GM12874 (cell line): ENCODE data around the gene CIDEB.

Experiments
- TF ChIP-seq, protein P1 (sequence below): IDR thresholded peaks from 2 replicates; pipeline ENCODE4 v1.5.1; 2011; ENCODE audit warnings: low read depth, mild to moderate bottlenecking, control low read depth, low read length, moderate library complexity; ENCODE audit not compliant: insufficient read depth

The CIDEB gene

DNA sequence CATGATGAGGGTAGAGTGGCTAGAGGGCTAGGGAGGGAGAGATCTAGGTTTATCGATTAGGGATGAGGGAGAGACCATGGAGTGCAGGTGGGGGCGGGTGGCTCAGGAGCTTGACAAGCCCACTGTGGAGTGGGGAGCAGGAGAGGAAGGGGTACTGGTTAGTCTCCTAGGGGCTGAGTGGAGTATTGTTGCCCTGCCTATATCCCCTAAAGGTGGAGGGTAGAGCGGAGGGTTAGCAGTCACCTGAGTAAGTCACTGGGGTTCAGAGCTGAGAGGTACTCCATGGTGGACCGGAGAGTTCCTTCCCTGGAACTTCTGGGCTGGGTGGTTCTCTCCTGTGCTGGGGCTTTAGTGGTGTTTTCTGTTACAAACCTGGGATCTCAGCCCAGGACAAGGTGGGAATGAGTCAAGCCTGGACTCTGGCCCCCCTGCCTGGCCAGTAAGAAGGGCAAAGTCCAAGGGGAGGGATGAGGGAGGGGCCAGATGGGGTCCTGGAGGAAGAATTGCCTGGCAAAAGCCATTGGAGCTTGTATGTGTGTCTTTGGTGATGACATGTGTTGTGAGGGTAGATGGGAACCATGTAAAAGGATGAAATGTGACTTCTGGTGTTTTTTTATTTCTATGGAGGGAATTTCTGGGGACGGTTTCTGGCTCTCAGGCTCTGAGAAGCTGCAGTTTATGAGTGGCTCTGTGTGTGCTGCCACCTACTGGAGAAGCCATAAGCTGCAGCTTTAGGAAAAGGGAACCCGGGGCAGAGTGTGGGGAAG, at the start of gene CIDEB:
Gene CIDEB (minus strand): TSS at position 403 of the 767 bp plus-strand sequence. CDS start 119 bp downstream, at position 284.
- TF ChIP-seq, protein P1, sequence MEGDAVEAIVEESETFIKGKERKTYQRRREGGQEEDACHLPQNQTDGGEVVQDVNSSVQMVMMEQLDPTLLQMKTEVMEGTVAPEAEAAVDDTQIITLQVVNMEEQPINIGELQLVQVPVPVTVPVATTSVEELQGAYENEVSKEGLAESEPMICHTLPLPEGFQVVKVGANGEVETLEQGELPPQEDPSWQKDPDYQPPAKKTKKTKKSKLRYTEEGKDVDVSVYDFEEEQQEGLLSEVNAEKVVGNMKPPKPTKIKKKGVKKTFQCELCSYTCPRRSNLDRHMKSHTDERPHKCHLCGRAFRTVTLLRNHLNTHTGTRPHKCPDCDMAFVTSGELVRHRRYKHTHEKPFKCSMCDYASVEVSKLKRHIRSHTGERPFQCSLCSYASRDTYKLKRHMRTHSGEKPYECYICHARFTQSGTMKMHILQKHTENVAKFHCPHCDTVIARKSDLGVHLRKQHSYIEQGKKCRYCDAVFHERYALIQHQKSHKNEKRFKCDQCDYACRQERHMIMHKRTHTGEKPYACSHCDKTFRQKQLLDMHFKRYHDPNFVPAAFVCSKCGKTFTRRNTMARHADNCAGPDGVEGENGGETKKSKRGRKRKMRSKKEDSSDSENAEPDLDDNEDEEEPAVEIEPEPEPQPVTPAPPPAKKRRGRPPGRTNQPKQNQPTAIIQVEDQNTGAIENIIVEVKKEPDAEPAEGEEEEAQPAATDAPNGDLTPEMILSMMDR, result peak; percentile 93

- TF ChIP-seq, protein P1, result no peak
Observed at GRCh38 chr14:24356208-24356607, 48.4 kb upstream of the CIDEB start.

- TF ChIP-seq, protein P1, result no peak
Observed at GRCh38 chr14:24355009-24355408, 47.2 kb upstream of the CIDEB start.

DNA sequence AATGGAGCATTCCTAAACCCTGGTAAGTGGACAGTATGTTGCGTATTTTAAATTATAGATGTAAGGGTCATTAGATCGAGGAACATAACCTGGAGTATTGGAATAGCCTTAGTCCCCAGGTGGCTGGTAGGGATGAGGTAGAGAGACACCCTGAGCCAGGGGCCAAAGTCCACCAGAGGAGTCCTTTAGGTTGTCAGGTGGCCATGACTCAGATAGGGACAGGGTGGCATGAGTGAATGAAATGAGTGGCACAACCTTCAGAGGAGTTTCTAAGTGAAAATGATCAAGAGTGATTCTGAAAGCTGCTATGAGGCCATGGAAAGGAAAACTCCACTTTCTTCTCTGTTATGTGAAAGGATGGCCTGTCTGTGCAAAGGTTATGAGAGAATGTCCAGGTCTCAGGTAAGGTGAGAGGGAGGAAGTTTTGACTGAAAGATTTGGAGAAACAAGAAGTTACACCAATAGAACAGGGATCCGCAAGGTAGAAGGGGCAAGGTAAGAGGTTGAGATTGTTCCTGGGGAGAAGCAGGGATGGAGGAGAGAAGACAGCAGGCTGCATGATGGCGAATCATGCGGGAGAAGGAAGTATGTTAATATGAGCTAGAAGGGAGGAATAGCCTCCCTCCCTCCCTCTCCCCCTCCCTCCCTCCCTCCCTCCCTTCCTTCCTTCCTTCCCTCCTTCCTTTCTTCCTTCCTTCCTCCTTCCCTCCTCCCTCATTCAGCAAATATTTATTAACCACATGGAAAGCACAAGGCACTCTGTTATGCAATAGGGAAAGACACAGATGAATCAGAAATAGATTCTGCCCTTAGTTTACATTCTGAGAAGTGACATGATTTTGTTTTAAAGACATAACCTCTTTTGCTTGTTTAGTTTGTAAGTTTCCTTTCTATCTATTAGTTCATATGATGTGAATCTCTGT, 46.0 kb upstream of the CIDEB start:
- TF ChIP-seq, protein P1, result no peak

GRCh38 chr14:24351517-24351916, 43.7 kb upstream of the CIDEB start:
- TF ChIP-seq, protein P1, result no peak

DNA sequence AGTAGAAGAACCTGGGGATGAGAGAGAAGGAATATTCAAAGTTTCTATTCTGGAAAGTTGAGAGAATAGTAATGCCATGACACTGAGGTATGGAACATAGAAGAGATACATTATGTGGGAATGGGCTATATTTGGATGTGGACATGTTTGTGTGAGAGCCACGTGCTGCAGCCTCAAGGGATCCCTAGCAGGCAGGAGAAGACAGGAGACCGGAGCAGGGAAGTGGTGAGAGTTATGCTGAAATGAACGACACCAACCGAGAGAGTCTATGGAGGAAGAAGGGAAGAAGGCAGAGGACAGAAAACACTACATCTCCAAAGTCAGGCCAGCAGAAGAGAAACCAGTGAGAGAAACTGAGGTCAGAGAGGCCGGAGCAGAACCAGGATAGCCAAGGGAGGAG, 42.0 kb upstream of the CIDEB start:
- TF ChIP-seq, protein P1, result no peak

DNA sequence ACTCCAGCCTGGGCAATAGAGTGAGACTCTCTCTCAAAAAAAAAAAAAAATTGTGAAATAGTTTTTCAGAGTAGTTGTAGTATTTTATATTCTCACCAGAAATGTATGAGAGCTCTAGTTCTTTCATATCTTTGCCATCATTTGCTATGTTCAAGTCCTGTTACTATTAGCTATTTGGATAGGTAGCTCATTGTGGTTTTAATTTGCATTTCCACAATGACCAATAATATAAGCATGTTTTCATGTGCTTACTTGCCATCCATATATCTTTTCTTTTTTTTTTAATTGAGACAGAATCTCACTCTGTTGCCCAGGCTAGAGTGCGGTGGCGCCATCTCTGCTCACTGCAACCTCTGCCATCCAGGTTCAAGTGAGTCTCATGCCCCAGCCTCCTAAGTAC, 40.4 kb upstream of the CIDEB start:
- TF ChIP-seq, protein P1, result no peak
